Suppressor macrophage (primary cell): ENCODE measurements around the gene SDCCAG8.
"Not testable (repeated sequence)": the region's sequence is repeated elsewhere in the genome, so short reads cannot be mapped to it uniquely, and the experiment has no call there.

Source experiments
- DNase-seq, 4 experiments: peaks; one replicate each; pipeline ENCODE4 v3.0.0-alpha.2; 2020 to 2022

SDCCAG8 gene

GRCh38 chr1:243335292-243335691 lies 79.5 kb downstream of the SDCCAG8 start:
- no peak for DNase-seq

GRCh38 chr1:243336163-243336562 lies 80.3 kb downstream of the SDCCAG8 start:
- DNase-seq: no peak

- DNase-seq: not testable (repeated sequence)
Measured at GRCh38 chr1:243338848-243339247, 83.0 kb downstream of the SDCCAG8 start.

GRCh38 chr1:243341074-243341473 lies 85.2 kb downstream of the SDCCAG8 start:
- no peak for DNase-seq

GRCh38 chr1:243343970-243344937 lies 88.4 kb downstream of the SDCCAG8 start:
- peak in 3 of 4 experiments; percentile 41 to 82 (median 67) for DNase-seq

GRCh38 chr1:243345205-243345604 lies 89.4 kb downstream of the SDCCAG8 start:
- no peak for DNase-seq

- no peak for DNase-seq
Measured at GRCh38 chr1:243346016-243346415, 90.2 kb downstream of the SDCCAG8 start.

GRCh38 chr1:243346468-243346867 lies 90.6 kb downstream of the SDCCAG8 start:
- DNase-seq: no peak

GRCh38 chr1:243348331-243348730 lies 92.5 kb downstream of the SDCCAG8 start:
- DNase-seq: no peak

GRCh38 chr1:243349128-243349527 lies 93.3 kb downstream of the SDCCAG8 start:
- DNase-seq: no peak

- no peak for DNase-seq
Measured at GRCh38 chr1:243351337-243351736, 95.5 kb downstream of the SDCCAG8 start.

GRCh38 chr1:243354511-243355153 lies 98.8 kb downstream of the SDCCAG8 start:
- no peak for DNase-seq

- DNase-seq: no peak
Measured at GRCh38 chr1:243363832-243364231, 108.0 kb downstream of the SDCCAG8 start.

- no peak for DNase-seq
Measured at GRCh38 chr1:243364330-243364729, 108.5 kb downstream of the SDCCAG8 start.

GRCh38 chr1:243364866-243365265 lies 109.0 kb downstream of the SDCCAG8 start:
- no peak for DNase-seq

- no peak for DNase-seq
Measured at GRCh38 chr1:243367314-243367713, 111.5 kb downstream of the SDCCAG8 start.

GRCh38 chr1:243374412-243374811 lies 118.6 kb downstream of the SDCCAG8 start:
- DNase-seq: no peak

- no peak for DNase-seq
Measured at GRCh38 chr1:243375596-243375995, 119.8 kb downstream of the SDCCAG8 start.

GRCh38 chr1:243378669-243379068 lies 122.8 kb downstream of the SDCCAG8 start:
- DNase-seq: no peak

- no peak for DNase-seq
Measured at GRCh38 chr1:243379208-243379607, 123.4 kb downstream of the SDCCAG8 start.

GRCh38 chr1:243379706-243380105 lies 123.9 kb downstream of the SDCCAG8 start:
- no peak for DNase-seq

- DNase-seq: peak; percentile 2 to 37 (median 26)
Measured at GRCh38 chr1:243388276-243388675, 132.4 kb downstream of the SDCCAG8 start.

GRCh38 chr1:243390162-243390791 lies 134.4 kb downstream of the SDCCAG8 start:
- no peak for DNase-seq
